Panc1 (cell line): Measurements from ENCODE around the gene MRPL14. TPM values are rescaled to one million over a fixed set of nuclear protein-coding genes. Genes with fewer than 3 reads are reported as not detected.

Experiments used
- ATAC-seq: fragments of 200-7000 bp; cut with Tn5 transposase; 2 replicates; pipeline ENCODE4 v1.9.1; 2020; ENCODE audit warnings: mild to moderate bottlenecking, moderate library complexity
- BruUV-seq: library from RNA; stranded (reverse); fragments of 400-500 nt; replicated peaks from 2 replicates; lab custom pipeline; 2021; lab: Mats Ljungman, UMichigan
- CTCF ChIA-PET: fragments of 300-600 bp; sonication (Branson Sonifier 250); formaldehyde crosslinking; loops from one replicate; lab custom pipeline; 2022; ENCODE audit warnings: antibody characterized with exemption; lab: Charles Lee
- POLR2A ChIA-PET: fragments of 300-600 bp; sonication (Branson Sonifier 250); formaldehyde crosslinking; loops from one replicate; lab custom pipeline; 2022; ENCODE audit warnings: antibody characterized with exemption; lab: Charles Lee
- DNase-seq: peaks from one replicate; pipeline ENCODE4 v3.0.0-alpha.2; 2010; ENCODE audit warnings: low read depth, low spot score
- H3K27ac ChIP-seq: 2 replicates; pipeline ENCODE4 v1.5.1; 2011; ENCODE audit warnings: mild to moderate bottlenecking, low read length, inconsistent platforms
- H3K27me3 ChIP-seq: fragments of 200-500 bp; sonication (Bioruptor generic); 2 replicates; pipeline ENCODE4 v1.6.0; 2014; ENCODE audit warnings: low read length, inconsistent platforms; ENCODE audit not compliant: control insufficient read depth, insufficient read depth
- H3K36me3 ChIP-seq: fragments of 200-500 bp; sonication (Bioruptor generic); 2 replicates; pipeline ENCODE4 v1.5.1; 2014; ENCODE audit warnings: inconsistent platforms, mild to moderate bottlenecking, low read length, moderate library complexity; ENCODE audit not compliant: control insufficient read depth, insufficient read depth
- H3K4me1 ChIP-seq: 2 replicates; pipeline ENCODE4 v1.5.1; 2011; ENCODE audit warnings: inconsistent platforms, mild to moderate bottlenecking, low read length, moderate library complexity; ENCODE audit not compliant: control insufficient read depth, insufficient read depth
- H3K4me3 ChIP-seq, 2 experiments: 2 replicates each; pipeline ENCODE4 v1.5.1; 2011 to 2012; ENCODE audit warnings: low read depth in 2 of 2, low read length in 2 of 2, mild to moderate bottlenecking in 2 of 2, inconsistent platforms in 1 of 2, moderate library complexity in 1 of 2
- H3K9me3 ChIP-seq: fragments of 200-500 bp; sonication (Bioruptor generic); 2 replicates; pipeline ENCODE4 v1.5.1; 2014; ENCODE audit warnings: low read depth, mild to moderate bottlenecking, inconsistent platforms, low read length, moderate library complexity; ENCODE audit not compliant: control insufficient read depth, insufficient read depth
- POLR2AphosphoS5 ChIP-seq: IDR thresholded peaks from 2 replicates; pipeline ENCODE4 v1.6.1; 2012; ENCODE audit warnings: mild to moderate bottlenecking, low read depth, low read length, moderate library complexity
- SIN3A ChIP-seq: IDR thresholded peaks from 2 replicates; pipeline ENCODE4 v1.6.1; 2012; ENCODE audit warnings: low read depth, mild to moderate bottlenecking, low read length, moderate library complexity, borderline replicate concordance; ENCODE audit not compliant: insufficient read depth
- TCF7L2 ChIP-seq: IDR thresholded peaks from 2 replicates; pipeline ENCODE4 v1.6.1; 2011; ENCODE audit warnings: mild to moderate bottlenecking, low read depth, low read length, inconsistent platforms
- in situ Hi-C: cut with HindIII; loops from 2 replicates; pipeline ENCODE4 v1.10.0; 2016; ENCODE audit warnings: low sequenced_read_pairs, low pct_unique_long_range_greater_than_20kb
- intact Hi-C: fragments of 100-400 bp; cut with micrococcal nuclease; formaldehyde crosslinking; loops from one replicate; pipeline ENCODE4 v1.10.0; 2022; ENCODE audit not compliant: unreplicated experiment
- total RNA-seq: library from RNA; stranded (reverse); gene quantifications from one replicate; pipeline ENCODE4 v1.2.1, GENCODE V29; 2021; ENCODE audit not compliant: unreplicated experiment
- TF ChIP-seq, protein P1 (sequence below), 2 experiments: IDR thresholded peaks; 2 replicates each; pipeline ENCODE4 v1.6.1; 2011 to 2012; ENCODE audit warnings: low read depth in 2 of 2, control low read depth in 1 of 2, low read length in 1 of 2, mild to moderate bottlenecking in 1 of 2, moderate library complexity in 1 of 2; ENCODE audit not compliant: insufficient read depth in 1 of 2
- TF ChIP-seq, protein P2 (sequence below): fragments of 450-650 bp; IDR thresholded peaks from 2 replicates; pipeline ENCODE4 v1.5.1; 2017; ENCODE audit warnings: mild to moderate bottlenecking

MRPL14 gene
- total RNA-seq, 1 experiment from 2014 or later: 82.0 TPM

DNA sequence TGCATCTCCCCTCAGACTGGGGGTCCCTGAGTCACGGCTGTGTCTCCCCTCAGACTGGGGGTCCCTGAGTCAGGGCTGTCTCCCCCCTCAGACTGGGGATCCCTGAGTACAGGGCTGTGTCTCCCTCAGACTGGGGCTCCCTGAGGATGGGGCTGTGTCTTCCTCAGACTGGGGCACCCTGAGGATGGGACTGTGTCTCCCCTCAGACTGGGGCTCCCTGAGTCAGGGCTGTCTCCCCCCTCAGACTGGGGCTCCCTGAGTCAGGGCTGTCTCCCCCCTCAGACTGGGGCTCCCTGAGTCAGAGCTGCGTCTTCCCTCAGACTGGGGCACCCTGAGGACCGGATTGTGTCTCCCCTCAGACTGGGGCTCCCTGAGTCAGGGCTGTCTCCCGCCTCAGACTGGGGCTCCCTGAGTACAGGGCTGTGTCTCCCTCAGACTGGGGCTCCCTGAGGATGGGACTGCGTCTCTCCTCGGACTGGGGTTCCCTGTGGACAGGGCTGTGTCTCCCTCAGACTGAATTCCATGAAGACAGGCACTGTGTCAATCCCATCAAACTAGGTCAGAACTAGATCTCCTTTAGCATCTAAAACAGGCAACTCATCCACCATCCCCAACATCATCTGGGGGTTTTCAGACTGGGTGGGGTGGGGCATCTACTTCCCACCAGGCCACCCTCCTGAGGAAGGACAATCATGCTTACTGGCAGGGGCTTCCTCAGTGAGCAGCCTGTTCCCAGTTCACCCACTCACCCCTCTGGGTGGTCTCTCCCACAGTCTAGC, 60.7 kb downstream of the MRPL14 start:
- TF ChIP-seq SIN3A (no peak), TCF7L2 (no peak), POLR2AphosphoS5 (no peak)
- TF ChIP-seq, protein P1, sequence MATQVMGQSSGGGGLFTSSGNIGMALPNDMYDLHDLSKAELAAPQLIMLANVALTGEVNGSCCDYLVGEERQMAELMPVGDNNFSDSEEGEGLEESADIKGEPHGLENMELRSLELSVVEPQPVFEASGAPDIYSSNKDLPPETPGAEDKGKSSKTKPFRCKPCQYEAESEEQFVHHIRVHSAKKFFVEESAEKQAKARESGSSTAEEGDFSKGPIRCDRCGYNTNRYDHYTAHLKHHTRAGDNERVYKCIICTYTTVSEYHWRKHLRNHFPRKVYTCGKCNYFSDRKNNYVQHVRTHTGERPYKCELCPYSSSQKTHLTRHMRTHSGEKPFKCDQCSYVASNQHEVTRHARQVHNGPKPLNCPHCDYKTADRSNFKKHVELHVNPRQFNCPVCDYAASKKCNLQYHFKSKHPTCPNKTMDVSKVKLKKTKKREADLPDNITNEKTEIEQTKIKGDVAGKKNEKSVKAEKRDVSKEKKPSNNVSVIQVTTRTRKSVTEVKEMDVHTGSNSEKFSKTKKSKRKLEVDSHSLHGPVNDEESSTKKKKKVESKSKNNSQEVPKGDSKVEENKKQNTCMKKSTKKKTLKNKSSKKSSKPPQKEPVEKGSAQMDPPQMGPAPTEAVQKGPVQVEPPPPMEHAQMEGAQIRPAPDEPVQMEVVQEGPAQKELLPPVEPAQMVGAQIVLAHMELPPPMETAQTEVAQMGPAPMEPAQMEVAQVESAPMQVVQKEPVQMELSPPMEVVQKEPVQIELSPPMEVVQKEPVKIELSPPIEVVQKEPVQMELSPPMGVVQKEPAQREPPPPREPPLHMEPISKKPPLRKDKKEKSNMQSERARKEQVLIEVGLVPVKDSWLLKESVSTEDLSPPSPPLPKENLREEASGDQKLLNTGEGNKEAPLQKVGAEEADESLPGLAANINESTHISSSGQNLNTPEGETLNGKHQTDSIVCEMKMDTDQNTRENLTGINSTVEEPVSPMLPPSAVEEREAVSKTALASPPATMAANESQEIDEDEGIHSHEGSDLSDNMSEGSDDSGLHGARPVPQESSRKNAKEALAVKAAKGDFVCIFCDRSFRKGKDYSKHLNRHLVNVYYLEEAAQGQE (IDR thresholded peaks at IDR 0.05; ENCODE audit: insufficient read depth in 1 of 2, low read depth in 2 of 2, low read length in 1 of 2): no peak
- TF ChIP-seq, protein P2, sequence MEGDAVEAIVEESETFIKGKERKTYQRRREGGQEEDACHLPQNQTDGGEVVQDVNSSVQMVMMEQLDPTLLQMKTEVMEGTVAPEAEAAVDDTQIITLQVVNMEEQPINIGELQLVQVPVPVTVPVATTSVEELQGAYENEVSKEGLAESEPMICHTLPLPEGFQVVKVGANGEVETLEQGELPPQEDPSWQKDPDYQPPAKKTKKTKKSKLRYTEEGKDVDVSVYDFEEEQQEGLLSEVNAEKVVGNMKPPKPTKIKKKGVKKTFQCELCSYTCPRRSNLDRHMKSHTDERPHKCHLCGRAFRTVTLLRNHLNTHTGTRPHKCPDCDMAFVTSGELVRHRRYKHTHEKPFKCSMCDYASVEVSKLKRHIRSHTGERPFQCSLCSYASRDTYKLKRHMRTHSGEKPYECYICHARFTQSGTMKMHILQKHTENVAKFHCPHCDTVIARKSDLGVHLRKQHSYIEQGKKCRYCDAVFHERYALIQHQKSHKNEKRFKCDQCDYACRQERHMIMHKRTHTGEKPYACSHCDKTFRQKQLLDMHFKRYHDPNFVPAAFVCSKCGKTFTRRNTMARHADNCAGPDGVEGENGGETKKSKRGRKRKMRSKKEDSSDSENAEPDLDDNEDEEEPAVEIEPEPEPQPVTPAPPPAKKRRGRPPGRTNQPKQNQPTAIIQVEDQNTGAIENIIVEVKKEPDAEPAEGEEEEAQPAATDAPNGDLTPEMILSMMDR: no peak
- BruUV-seq: no TSS peak
- Histone ChIP-seq H3K27ac (peak overlapping the region; percentile 7; the same call in 1 of the 2 replicates), H3K36me3 (no peaks in the 10 kb centered on the region), H3K9me3 (no peaks in the 10 kb centered on the region), H3K4me1 (peaks cover 20% of the 10 kb centered on the region), H3K27me3 (no peaks in the 10 kb centered on the region), H3K4me3 (no peak overlapping the region)
- intact Hi-C loops (no loop called here), in situ Hi-C loops (no loop called here)
- ChIA-PET POLR2A (no interaction called here), CTCF (interaction anchor here (2.0 kb wide), 1 partner anchor 297 kb away, joined by 9 read pairs; the partner anchor contains the start of gene VEGFA)
- DNase-seq: no peak
- ATAC-seq: no peak

DNA sequence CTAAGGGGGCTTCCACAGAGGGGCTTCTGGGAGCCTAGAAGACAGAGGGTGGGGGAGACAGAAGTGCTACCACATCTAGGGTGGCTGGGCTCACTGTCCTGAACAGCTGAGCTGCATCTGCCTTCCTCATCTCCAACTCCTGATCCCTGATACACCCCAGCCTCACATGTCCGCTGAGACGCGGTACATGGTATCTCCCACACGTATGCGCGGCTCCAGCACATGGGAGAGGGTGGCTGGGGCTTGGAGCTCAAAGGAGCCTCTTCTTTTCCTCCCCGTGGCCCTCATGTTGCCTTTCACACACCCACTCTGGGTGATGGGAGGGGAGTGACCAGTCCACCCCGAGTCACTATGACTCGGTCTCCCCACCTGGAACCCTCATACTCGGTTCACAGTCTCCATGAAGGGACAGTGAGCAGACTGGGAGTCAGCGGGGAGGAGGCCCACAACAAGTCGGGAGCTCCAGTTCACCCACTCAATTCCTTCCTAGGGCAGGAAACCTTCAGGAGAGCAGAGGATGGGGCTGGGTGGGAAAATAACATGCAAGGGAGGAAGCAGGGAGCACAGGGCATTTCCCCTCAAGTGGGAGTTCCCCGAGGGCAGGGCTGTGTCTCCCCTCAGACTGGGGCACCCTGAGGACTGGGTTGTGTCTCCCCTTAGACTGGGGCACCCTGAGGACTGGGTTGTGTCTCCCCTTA, 61.7 kb downstream of the MRPL14 start:
- ATAC-seq (no peak), DNase-seq (no peak)
- Histone ChIP-seq H3K36me3 (no peaks in the 10 kb centered on the region), H3K27ac (no peak overlapping the region), H3K27me3 (no peaks in the 10 kb centered on the region), H3K9me3 (no peaks in the 10 kb centered on the region), H3K4me1 (peaks cover 23% of the 10 kb centered on the region), H3K4me3 (no peak overlapping the region)
- ChIA-PET POLR2A (interaction anchor here (0.8 kb wide), 1 partner anchor 155 kb away, joined by 3 read pairs; no protein-coding TSS in a partner anchor), CTCF (interaction anchor here (1.0 to 1.4 kb wide), 2 partner anchors 12 to 289 kb away, joined by 3 to 4 read pairs; no protein-coding TSS in a partner anchor)
- BruUV-seq: no TSS peak
- in situ Hi-C loops (no loop called here), intact Hi-C loops (no loop called here)
- TF ChIP-seq, protein P2: no peak
- TF ChIP-seq SIN3A (no peak), POLR2AphosphoS5 (no peak), TCF7L2 (no peak)
- TF ChIP-seq, protein P1 (IDR thresholded peaks at IDR 0.05; ENCODE audit: insufficient read depth in 1 of 2, low read depth in 2 of 2, low read length in 1 of 2): no peak
